Dermis lymphatic vessel endothelial cell (primary cell): Measurements from ENCODE around the gene RNF130. TPM values are rescaled to one million over a fixed set of nuclear protein-coding genes. Genes with fewer than 3 reads are reported as not detected.

Source experiments
- total RNA-seq: library from RNA; depleted of rRNA; stranded (reverse); fragments of >200 nt; gene quantifications from 2 replicates; pipeline ENCODE4 v1.2.1, GENCODE V29; 2014

The RNF130 gene
- 43.6 and 45.3 TPM in 2 replicates for total RNA-seq

GRCh38 chr5:180071531-180072255 lies at the start of gene RNF130:
RNF130 (minus strand) TSS chr5:180071759; CDS start chr5:180071702, 57 bp downstream.

GRCh38 chr5:179907556-179908324 lies 163.8 kb downstream of the RNF130 start, which contains the start of gene TBC1D9B:
TBC1D9B (minus strand) TSS chr5:179907897; CDS start chr5:179907821, 76 bp downstream.

Other genes starting within 250 kb of the RNF130 start
- 4.8 and 6.9 TPM in 2 replicates for gene MRNIP, start 212.9 kb downstream of the RNF130 start, total RNA-seq
- gene TBC1D9B, start 163.9 kb downstream of the RNF130 start, total RNA-seq = 51.0 and 71.4 TPM in 2 replicates
- gene RASGEF1C, start 137.5 kb upstream of the RNF130 start, total RNA-seq = not detected in 2 replicates
- 25.2 and 26.9 TPM in 2 replicates for gene MAPK9, start 220.3 kb upstream of the RNF130 start, total RNA-seq